ENCODE data around the gene WDR7.

Gene WDR7

DNA sequence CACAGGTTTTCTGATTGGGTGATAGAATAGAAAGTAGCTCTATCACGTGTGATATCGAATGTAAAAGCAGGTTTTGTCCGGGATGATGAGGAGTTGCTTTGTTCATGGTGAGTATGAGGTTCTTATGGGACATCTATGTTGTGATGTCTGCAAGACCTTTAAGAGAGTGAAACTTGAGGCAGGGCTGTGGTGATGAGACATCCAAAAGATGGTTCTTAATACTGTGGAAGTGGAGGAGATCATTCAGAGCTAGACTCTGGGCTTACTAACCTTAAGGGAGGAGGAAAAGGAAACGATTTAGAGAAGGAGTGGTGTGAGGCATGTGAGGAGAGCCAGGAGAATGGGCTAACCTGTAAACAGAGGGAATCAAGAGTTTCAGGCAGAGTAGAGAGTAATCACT is 92.0 kb downstream of the WDR7 start:
- ChIA-PET CTCF (no interaction called here), POLR2A (no interaction called here)
- TF ChIP-seq TARDBP (IDR thresholded peaks at IDR 0.05) = no peak
- TF ChIP-seq SUZ12 (IDR thresholded peaks at IDR 0.05) = no peak
- TF ChIP-seq L3MBTL2 (conservative IDR thresholded peaks at IDR 0.05) = no peak
- TF ChIP-seq BHLHE40 (IDR thresholded peaks at IDR 0.05; ENCODE audit: borderline replicate concordance) = no peak
- TF ChIP-seq ELF4 (IDR thresholded peaks at IDR 0.05) = no peak
- TF ChIP-seq FOXK2 (IDR thresholded peaks at IDR 0.05) = no peak
- TF ChIP-seq SP1 (IDR thresholded peaks at IDR 0.05) = no peak
- TF ChIP-seq FOXM1 (IDR thresholded peaks at IDR 0.05; ENCODE audit: borderline replicate concordance) = no peak
- DNase-seq (ENCODE audit: extremely low spot score) = no peak

DNA sequence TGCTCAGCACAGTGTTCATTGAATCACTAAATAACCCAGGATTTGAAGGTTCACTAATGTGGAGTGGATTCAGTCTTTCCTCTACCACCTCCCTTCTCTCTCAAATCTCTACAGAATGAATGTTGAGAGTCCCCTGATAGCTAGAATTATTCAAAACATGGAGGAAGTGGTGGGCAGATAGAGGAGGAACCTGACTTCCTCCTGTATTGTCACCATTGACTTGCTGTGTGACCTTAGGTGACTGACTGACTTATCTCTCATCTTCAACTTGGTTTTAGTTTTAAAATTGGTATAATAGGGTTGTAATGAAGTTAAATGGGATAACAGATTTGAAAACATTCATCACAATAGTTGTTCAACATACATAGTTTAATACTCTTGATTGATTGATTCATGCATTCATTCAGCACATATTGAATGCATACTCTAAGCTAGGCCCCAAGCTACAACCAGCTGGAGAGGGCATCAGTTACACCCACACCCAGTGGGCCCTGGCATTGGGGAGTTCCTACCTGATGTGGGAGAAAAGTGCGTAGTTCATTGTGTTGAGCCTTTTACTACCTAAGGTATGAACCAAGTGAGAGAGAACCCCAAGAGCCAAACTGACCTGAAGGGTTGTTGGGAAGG is 96.0 kb downstream of the WDR7 start:
- POLR2A ChIA-PET = no interaction called here
- CTCF ChIA-PET = interaction anchor here (0.6 to 0.7 kb wide), 3 partner anchors 40 to 815 kb away, joined by 3 to 8 read pairs (median 3); no protein-coding TSS in a partner anchor
- no peak for DNase-seq (ENCODE audit: extremely low spot score)
- TF ChIP-seq FOXM1 (IDR thresholded peaks at IDR 0.05; ENCODE audit: borderline replicate concordance) (no peak), CTBP1 (IDR thresholded peaks at IDR 0.05; ENCODE audit: borderline replicate concordance) (no peak), TARDBP (IDR thresholded peaks at IDR 0.05) (no peak), PKNOX1 (IDR thresholded peaks at IDR 0.05) (no peak), SP1 (IDR thresholded peaks at IDR 0.05) (no peak), LEF1 (IDR thresholded peaks at IDR 0.05; ENCODE audit: borderline replicate concordance) (no peak)

DNA sequence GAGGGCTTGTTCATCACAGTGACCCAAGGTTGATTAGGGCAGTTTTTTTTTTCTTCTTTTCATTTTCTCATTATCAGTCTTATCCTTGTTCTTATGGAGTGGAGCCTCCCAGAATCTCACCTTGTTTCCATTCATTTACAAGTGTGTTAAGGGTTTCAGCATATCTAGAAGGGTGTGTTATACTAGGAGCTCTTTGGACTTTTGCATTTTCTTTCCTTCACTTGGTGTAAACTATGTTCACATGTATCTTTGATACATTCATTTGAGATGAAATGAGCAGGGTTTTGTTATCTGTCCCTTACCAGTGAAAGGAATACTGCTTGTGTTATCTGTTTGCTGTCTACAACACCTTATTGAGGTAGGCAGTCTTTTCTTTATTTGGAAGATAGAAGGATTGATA is 96.7 kb downstream of the WDR7 start:
- ChIA-PET CTCF (interaction anchor here (0.6 to 0.7 kb wide), 3 partner anchors 39 to 814 kb away, joined by 3 to 8 read pairs (median 3); no protein-coding TSS in a partner anchor), POLR2A (no interaction called here)
- DNase-seq (ENCODE audit: extremely low spot score) = no peak
- TF ChIP-seq FOXA1 (IDR thresholded peaks at IDR 0.05) = no peak
- TF ChIP-seq PKNOX1 (IDR thresholded peaks at IDR 0.05) = no peak
- TF ChIP-seq ELF4 (IDR thresholded peaks at IDR 0.05) = no peak
- TF ChIP-seq HDGF (IDR thresholded peaks at IDR 0.05; ENCODE audit: borderline replicate concordance) = no peak
- no peak for TF ChIP-seq NFRKB (IDR thresholded peaks at IDR 0.05)
- no peak for TF ChIP-seq ZNF384 (IDR thresholded peaks at IDR 0.05)
- no peak for TF ChIP-seq ARNT (IDR thresholded peaks at IDR 0.05)
- no peak for TF ChIP-seq SP1 (IDR thresholded peaks at IDR 0.05)
- no peak for TF ChIP-seq TARDBP (IDR thresholded peaks at IDR 0.05)
- TF ChIP-seq LEF1 (IDR thresholded peaks at IDR 0.05; ENCODE audit: borderline replicate concordance) = no peak
- no peak for TF ChIP-seq FOXK2 (IDR thresholded peaks at IDR 0.05)

DNA sequence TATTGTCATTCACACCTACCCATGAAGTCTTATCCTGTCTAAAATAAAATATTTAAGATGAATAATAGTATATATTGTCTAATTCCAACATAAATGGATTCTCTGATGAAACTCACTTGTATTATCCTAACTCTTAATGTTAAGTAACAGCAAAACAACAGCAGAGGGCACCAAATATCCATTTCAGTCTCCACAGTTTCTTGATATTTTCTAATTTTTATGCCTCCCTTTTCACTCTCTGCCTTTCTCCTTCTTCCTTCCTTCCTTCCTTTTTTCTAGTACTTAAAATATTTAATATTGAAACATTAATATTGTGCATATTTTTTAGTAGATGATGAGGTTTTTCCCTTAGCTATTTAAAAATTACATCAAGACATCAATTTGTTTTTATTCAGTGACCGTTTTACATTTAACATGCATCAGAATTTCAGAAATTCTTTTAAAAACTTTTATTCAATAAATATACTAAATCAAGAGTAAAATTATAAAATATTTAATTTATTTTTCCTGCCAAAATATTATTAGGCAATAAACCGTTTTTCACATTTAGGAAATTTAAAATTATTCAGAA is 97.6 kb downstream of the WDR7 start:
- CTCF ChIA-PET = no interaction called here
- peak; percentile 9 for DNase-seq (ENCODE audit: extremely low spot score)
- TF ChIP-seq TARDBP (IDR thresholded peaks at IDR 0.05) = no peak
- no peak for TF ChIP-seq FOXA1 (IDR thresholded peaks at IDR 0.05)
- TF ChIP-seq FOXM1 (IDR thresholded peaks at IDR 0.05; ENCODE audit: borderline replicate concordance) = no peak
- no peak for TF ChIP-seq LEF1 (IDR thresholded peaks at IDR 0.05; ENCODE audit: borderline replicate concordance)
- no peak for TF ChIP-seq FOXK2 (IDR thresholded peaks at IDR 0.05)
- no peak for TF ChIP-seq L3MBTL2 (conservative IDR thresholded peaks at IDR 0.05)
- TF ChIP-seq PKNOX1 (IDR thresholded peaks at IDR 0.05) = no peak
- no peak for TF ChIP-seq HDGF (IDR thresholded peaks at IDR 0.05; ENCODE audit: borderline replicate concordance)
- no peak for TF ChIP-seq SUZ12 (IDR thresholded peaks at IDR 0.05)
- no peak for TF ChIP-seq ZNF384 (IDR thresholded peaks at IDR 0.05)
- no peak for TF ChIP-seq BHLHE40 (IDR thresholded peaks at IDR 0.05; ENCODE audit: borderline replicate concordance)
- no peak for TF ChIP-seq ELF4 (IDR thresholded peaks at IDR 0.05)
- POLR2A ChIA-PET = no interaction called here

DNA sequence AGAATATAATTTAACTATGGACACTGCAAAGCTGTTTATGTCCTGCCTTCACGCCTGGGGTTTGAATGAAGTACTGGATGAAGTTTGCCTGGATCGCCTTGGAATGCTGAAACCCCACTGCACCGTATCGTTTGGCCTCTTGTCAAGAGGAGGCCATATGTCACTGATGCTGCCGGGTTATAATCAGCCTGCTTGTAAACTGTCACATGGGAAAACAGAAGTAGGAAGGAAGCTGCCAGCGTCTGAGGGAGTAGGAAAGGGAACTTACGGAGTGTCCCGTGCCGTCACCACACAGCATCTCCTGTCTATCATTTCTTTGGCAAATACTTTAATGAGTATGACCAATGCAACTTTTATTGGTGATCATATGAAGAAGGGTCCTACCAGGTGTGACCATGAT is 105.8 kb downstream of the WDR7 start:
- CTCF ChIA-PET = no interaction called here
- DNase-seq (ENCODE audit: extremely low spot score) = no peak
- TF ChIP-seq SUZ12 (IDR thresholded peaks at IDR 0.05) (no peak), PKNOX1 (IDR thresholded peaks at IDR 0.05) (no peak)
- POLR2A ChIA-PET = no interaction called here

- DNase-seq (ENCODE audit: extremely low spot score) = no peak
- TF ChIP-seq FOXM1 (IDR thresholded peaks at IDR 0.05; ENCODE audit: borderline replicate concordance) (no peak), ARNT (IDR thresholded peaks at IDR 0.05) (no peak), FOXK2 (IDR thresholded peaks at IDR 0.05) (no peak), FOXA1 (IDR thresholded peaks at IDR 0.05) (no peak), CTBP1 (IDR thresholded peaks at IDR 0.05; ENCODE audit: borderline replicate concordance) (no peak), NFRKB (IDR thresholded peaks at IDR 0.05) (no peak), ELF4 (IDR thresholded peaks at IDR 0.05) (no peak), BHLHE40 (IDR thresholded peaks at IDR 0.05; ENCODE audit: borderline replicate concordance) (no peak), HDGF (IDR thresholded peaks at IDR 0.05; ENCODE audit: borderline replicate concordance) (no peak), PKNOX1 (IDR thresholded peaks at IDR 0.05) (no peak), TARDBP (IDR thresholded peaks at IDR 0.05) (no peak), L3MBTL2 (conservative IDR thresholded peaks at IDR 0.05) (no peak), SUZ12 (IDR thresholded peaks at IDR 0.05) (no peak), ZNF384 (IDR thresholded peaks at IDR 0.05) (no peak)
- CTCF ChIA-PET = no interaction called here
- POLR2A ChIA-PET = no interaction called here
Observed at GRCh38 chr18:56770097-56770496, 118.9 kb downstream of the WDR7 start.
